H1 (cell line): Measurements from ENCODE around the gene ZNF808. TPM values are rescaled to one million over a fixed set of nuclear protein-coding genes. Genes with fewer than 3 reads are reported as not detected.
"Not testable (repeated sequence)": the region's sequence is repeated elsewhere in the genome, so short reads cannot be mapped to it uniquely, and the experiment has no call there.

Experiments
- CTCF ChIA-PET: fragments of 300-600 bp; sonication (Branson Sonifier 250); formaldehyde crosslinking; loops from one replicate; lab custom pipeline; 2021; ENCODE audit not compliant: partially characterized antibody; lab: Charles Lee
- POLR2A ChIA-PET: fragments of 300-600 bp; sonication (Branson Sonifier 250); formaldehyde crosslinking; loops from one replicate; lab custom pipeline; 2021; ENCODE audit warnings: inconsistent platforms; ENCODE audit not compliant: partially characterized antibody; lab: Charles Lee
- DNase-seq, 2 experiments: peaks; one replicate each; pipeline versions ENCODE4 v3.0.0 to v3.0.0-alpha.2; 2010 to 2022; ENCODE audit warnings: low spot score in 2 of 2, low read depth in 1 of 2, mixed read lengths in 1 of 2
- FAIRE-seq: peaks from 2 replicates; lab custom pipeline; 2011; peaks lifted over from hg19 to GRCh38; lab: Jason Lieb, UNC
- H2AFZ ChIP-seq: 2 replicates; pipeline ENCODE4 v1.8.1; 2012; ENCODE audit warnings: low read length, inconsistent platforms
- H2AK5ac ChIP-seq: 2 replicates; pipeline ENCODE4 v1.6.1; 2013; ENCODE audit warnings: low read depth, low read length
- H2BK120ac ChIP-seq: replicated peaks from 2 replicates; pipeline ENCODE3; 2013; ENCODE audit warnings: low read depth, low read length, inconsistent platforms
- H2BK12ac ChIP-seq: 2 replicates; pipeline ENCODE4 v1.6.1; 2013; ENCODE audit warnings: low read depth, low read length
- H2BK15ac ChIP-seq: 2 replicates; pipeline ENCODE4 v1.6.1; 2013; ENCODE audit warnings: low read length
- H2BK20ac ChIP-seq: 2 replicates; pipeline ENCODE4 v1.6.1; 2013; ENCODE audit warnings: low read length
- H2BK5ac ChIP-seq: 2 replicates; pipeline ENCODE4 v1.6.1; 2013; ENCODE audit warnings: low read depth, low read length
- H3K14ac ChIP-seq: 2 replicates; pipeline ENCODE4 v1.6.1; 2013; ENCODE audit warnings: inconsistent platforms; ENCODE audit not compliant: insufficient read length
- H3K18ac ChIP-seq: 2 replicates; pipeline ENCODE4 v1.6.1; 2013; ENCODE audit warnings: low read length; ENCODE audit errors: extremely low read depth
- H3K23ac ChIP-seq: 2 replicates; pipeline ENCODE4 v1.6.1; 2013; ENCODE audit warnings: inconsistent platforms; ENCODE audit not compliant: insufficient read length
- H3K23me2 ChIP-seq: 2 replicates; pipeline ENCODE4 v1.6.1; 2013; ENCODE audit warnings: low read depth, low read length
- H3K27ac ChIP-seq: 2 replicates; pipeline ENCODE4 v1.6.1; 2011; ENCODE audit warnings: low read depth, low read length, inconsistent platforms
- H3K27me3 ChIP-seq, 4 experiments: replicated peaks in 1 of 4; 1 replicate in 1 of 4; 2 replicates in 3 of 4; pipeline versions ENCODE4 v1.6.1 to v1.8.1; 2011 to 2013; ENCODE audit warnings: low read length in 3 of 4, mild to moderate bottlenecking in 3 of 4, inconsistent platforms in 2 of 4, mixed read lengths in 2 of 4, moderate library complexity in 1 of 4; ENCODE audit not compliant: control insufficient read depth in 3 of 4, insufficient read depth in 3 of 4; ENCODE audit errors: extremely low read depth in 1 of 4
- H3K36me3 ChIP-seq, 4 experiments: 2 replicates each; pipeline versions ENCODE4 v1.6.1 to v1.8.1; 2011 to 2013; ENCODE audit warnings: mild to moderate bottlenecking in 4 of 4, low read length in 3 of 4, moderate library complexity in 2 of 4, control low read depth in 1 of 4, inconsistent platforms in 1 of 4; ENCODE audit not compliant: insufficient read depth in 4 of 4, control insufficient read depth in 2 of 4
- H3K4ac ChIP-seq: replicated peaks from 2 replicates; pipeline ENCODE3; 2013; ENCODE audit warnings: low read length, low read depth, mixed read lengths, inconsistent platforms; ENCODE audit not compliant: insufficient read length
- H3K4me1 ChIP-seq, 4 experiments: replicated peaks in 1 of 4; 1 replicate in 1 of 4; 2 replicates in 3 of 4; pipeline versions ENCODE4 v1.6.1 to v1.8.1; 2011 to 2013; ENCODE audit warnings: low read length in 3 of 4, inconsistent platforms in 2 of 4, mixed read lengths in 1 of 4; ENCODE audit not compliant: insufficient read depth in 4 of 4, control insufficient read depth in 3 of 4
- H3K4me2 ChIP-seq, 2 experiments: 2 replicates each; pipeline versions ENCODE4 v1.6.1 to v1.8.1; 2011 to 2013; ENCODE audit warnings: low read depth in 2 of 2, low read length in 2 of 2, control low read depth in 1 of 2, inconsistent platforms in 1 of 2, mild to moderate bottlenecking in 1 of 2; ENCODE audit not compliant: insufficient read depth in 1 of 2
- H3K4me3 ChIP-seq, 4 experiments: fragments of 200-600, 300-600 bp in 1 of 4; sonication (generic), shearing (Covaris generic), sonication (Bioruptor Twin) in 1 of 4; 2 replicates each; pipeline versions ENCODE4 v1.5.1 to v1.8.1; 2011 to 2016; ENCODE audit warnings: low read length in 4 of 4, low read depth in 3 of 4, control low read depth in 2 of 4, inconsistent platforms in 2 of 4, mild to moderate bottlenecking in 2 of 4, mixed read lengths in 1 of 4, moderate library complexity in 1 of 4; ENCODE audit not compliant: insufficient read depth in 2 of 4; ENCODE audit errors: extremely low read depth in 1 of 4
- H3K56ac ChIP-seq: replicated peaks from 2 replicates; pipeline ENCODE3; 2013; ENCODE audit warnings: low read depth, mild to moderate bottlenecking, mixed read lengths, low read length, inconsistent platforms; ENCODE audit not compliant: insufficient read length
- H3K79me1 ChIP-seq: 2 replicates; pipeline ENCODE4 v1.6.1; 2013; ENCODE audit warnings: low read depth, low read length, control low read depth
- H3K79me2 ChIP-seq, 2 experiments: 2 replicates each; pipeline versions ENCODE4 v1.6.1 to v1.8.1; 2012 to 2013; ENCODE audit warnings: low read length in 2 of 2, mild to moderate bottlenecking in 2 of 2, inconsistent platforms in 1 of 2; ENCODE audit not compliant: insufficient read depth in 2 of 2, control insufficient read depth in 1 of 2
- H3K9ac ChIP-seq, 4 experiments: replicated peaks in 1 of 4; 1 replicate in 1 of 4; 2 replicates in 3 of 4; pipeline versions ENCODE4 v1.6.1 to v1.8.1; 2011 to 2013; ENCODE audit warnings: low read depth in 3 of 4, low read length in 3 of 4, control low read depth in 2 of 4, mild to moderate bottlenecking in 2 of 4, moderate library complexity in 2 of 4, inconsistent platforms in 1 of 4; ENCODE audit errors: extremely low read depth in 1 of 4
- H3K9me3 ChIP-seq, 2 experiments: 2 replicates each; pipeline versions ENCODE4 v1.6.1 to v1.8.1; 2012 to 2013; ENCODE audit warnings: mild to moderate bottlenecking in 2 of 2, moderate library complexity in 2 of 2, control low read depth in 1 of 2, inconsistent platforms in 1 of 2, low read depth in 1 of 2, low read length in 1 of 2, mixed read lengths in 1 of 2; ENCODE audit not compliant: insufficient read depth in 2 of 2
- H4K20me1 ChIP-seq, 2 experiments: replicated peaks in 1 of 2; 2 replicates each; pipeline versions ENCODE3 to v1.8.1; 2011 to 2013; ENCODE audit warnings: inconsistent platforms in 2 of 2, low read length in 2 of 2, mild to moderate bottlenecking in 1 of 2; ENCODE audit not compliant: insufficient read depth in 2 of 2, control insufficient read depth in 1 of 2
- H4K5ac ChIP-seq: 2 replicates; pipeline ENCODE4 v1.6.1; 2013; ENCODE audit warnings: low read length, low read depth, mixed read lengths, inconsistent platforms; ENCODE audit not compliant: insufficient read length
- H4K8ac ChIP-seq: 2 replicates; pipeline ENCODE4 v1.8.0; 2013; ENCODE audit warnings: mild to moderate bottlenecking, moderate library complexity, low read length, inconsistent platforms; ENCODE audit not compliant: insufficient read depth; ENCODE audit errors: extremely low read depth
- H4K91ac ChIP-seq: replicated peaks from 2 replicates; pipeline ENCODE3; 2013; ENCODE audit warnings: low read length, mixed read lengths, inconsistent platforms; ENCODE audit not compliant: insufficient read length
- E2F6 ChIP-seq: IDR thresholded peaks from 2 replicates; pipeline ENCODE4 v1.6.1; 2012; ENCODE audit warnings: inconsistent platforms
- HDAC2 ChIP-seq, 2 experiments: fragments of 300-600 bp in 1 of 2; sonication (generic) in 1 of 2; IDR thresholded peaks; 2 replicates each; pipeline ENCODE4 v1.6.1; 2011 to 2012; ENCODE audit warnings: low read depth in 2 of 2, low read length in 2 of 2, mild to moderate bottlenecking in 2 of 2, moderate library complexity in 2 of 2, borderline replicate concordance in 1 of 2, inconsistent platforms in 1 of 2
- KDM5A ChIP-seq: fragments of 200-600 bp; IDR thresholded peaks from 2 replicates; pipeline ENCODE4 v1.7.1; 2012; ENCODE audit warnings: mild to moderate bottlenecking, low read length, inconsistent platforms, mixed read lengths
- MAFK ChIP-seq: IDR thresholded peaks from 2 replicates; pipeline ENCODE4 v1.6.1; 2012; ENCODE audit warnings: low read depth, mild to moderate bottlenecking, improper control_type of control experiment, low read length
- POU5F1 ChIP-seq: IDR thresholded peaks from 2 replicates; pipeline ENCODE4 v1.6.1; 2011; ENCODE audit warnings: low read depth, mild to moderate bottlenecking, low read length, moderate library complexity
- SP1 ChIP-seq: IDR thresholded peaks from 2 replicates; pipeline ENCODE4 v1.6.1; 2011; ENCODE audit warnings: low read depth, low read length
- WGBS, 2 experiments: shearing (Covaris generic) in 1 of 2; methylation state at CpG; one replicate each; pipeline versions ENCODE4 v1.1.6 to v1.1.7; 2013 to 2015; ENCODE audit warnings: low lambda C conversion rate in 2 of 2, mixed read lengths in 2 of 2, inconsistent platforms in 1 of 2, low coverage in 1 of 2, missing lambda C conversion rate in 1 of 2; ENCODE audit not compliant: insufficient replicate concordance in 2 of 2, insufficient coverage in 1 of 2, insufficient read length in 1 of 2; ENCODE audit errors: extremely low coverage in 1 of 2, missing lambda C conversion rate in 1 of 2; 5-methylcytosine and 5-hydroxymethylcytosine counted together
- polyA plus RNA-seq, 7 experiments: library from polyadenylated mRNA; depleted of rRNA in 3 of 7; stranded (reverse) in 5 of 7; unstranded in 2 of 7; fragments of >200 nt in 5 of 7; fragments of 200-250 nt in 2 of 7; gene quantifications; 1 replicate in 5 of 7; 2 replicates in 1 of 7; 4 replicates in 1 of 7; pipeline versions ENCODE4 v1.2.1 to v1.2.3, GENCODE V29; 2011 to 2013; ENCODE audit warnings: missing spikeins in 2 of 7, mixed read lengths in 2 of 7
- total RNA-seq: library from RNA; stranded (reverse); fragmentation: NEBNext Ultra II Directional; extraction: Animal tissue kit (Norgen Biotek cat#: 25700); gene quantifications from 2 replicates; pipeline ENCODE4 v1.2.1, GENCODE V29; 2021

ZNF808 gene
- total and polyA plus RNA-seq, 2 of the 8 experiments (the other 6 are each of a cell fraction or from before 2014, with no cell fraction given): 3.9 to 25.9 TPM

- TF ChIP-seq HDAC2 (IDR thresholded peaks at IDR 0.05; ENCODE audit: borderline replicate concordance in 1 of 2, low read depth in 2 of 2, low read length in 2 of 2) (no peak), KDM5A (no peak), MAFK (no peak), E2F6 (peak; percentile 8; the same call in 1 of the 2 replicates), SP1 (no peak), POU5F1 (no peak)
These were observed 9.0 kb downstream of the ZNF808 start (continued) for GRCh38 chr19:52536448-52536800.

- FAIRE-seq, H2BK12ac ChIP-seq, H3K27me3 ChIP-seq, H2BK20ac ChIP-seq, H3K4me1 ChIP-seq, H3K9ac ChIP-seq, DNase-seq, H2BK5ac ChIP-seq, H3K4me3 ChIP-seq, H3K9me3 ChIP-seq, H3K36me3 ChIP-seq, H3K56ac ChIP-seq, H2BK15ac ChIP-seq, H3K23ac ChIP-seq, H2BK120ac ChIP-seq, H3K23me2 ChIP-seq, H4K8ac ChIP-seq, H2AFZ ChIP-seq, H3K14ac ChIP-seq, H4K20me1 ChIP-seq, POLR2A ChIA-PET, H3K79me2 ChIP-seq, H4K91ac ChIP-seq, H4K5ac ChIP-seq, H3K4ac ChIP-seq, H3K4me2 ChIP-seq, H3K18ac ChIP-seq, H3K27ac ChIP-seq, H2AK5ac ChIP-seq, H3K79me1 ChIP-seq: not testable (repeated sequence)
- 83% methylated on average over 4 of the region's 4 CpGs; no CpG with 5 or more reads in 1 of the 2 experiments for WGBS, 2 experiments
- CTCF ChIA-PET: interaction anchor here (0.5 kb wide), 1 partner anchor 1686 kb away, joined by 4 read pairs; no protein-coding TSS in a partner anchor
These were observed 11.3 kb downstream of the ZNF808 start for GRCh38 chr19:52538815-52539214.
